Vagina (tissue), 2 donors: ENCODE data around the gene RFX2. TPM values are rescaled to one million over a fixed set of nuclear protein-coding genes. Genes with fewer than 3 reads are reported as not detected.
A peak's percentile ranks its signal among the peaks of the same experiment; 100 is the strongest.

Experiments
- DNase-seq, 2 donors: peaks; one replicate each; pipeline ENCODE4 v3.0.0-alpha.2; 2017; ENCODE audit errors: extremely low spot score in 2 of 2
- H3K27ac ChIP-seq: fragments of 200-600 bp; sonication (generic); one replicate; pipeline ENCODE4 v1.5.1; 2019
- H3K27me3 ChIP-seq: fragments of 200-600 bp; sonication (generic); one replicate; pipeline ENCODE4 v1.5.1; 2019
- H3K36me3 ChIP-seq, 2 donors: fragments of 200-600 bp; sonication (generic); one replicate each; pipeline ENCODE4 v1.5.1; 2017 to 2019
- H3K4me1 ChIP-seq: fragments of 200-600 bp; sonication (generic); one replicate; pipeline ENCODE4 v1.5.1; 2019
- H3K4me3 ChIP-seq, 2 donors: fragments of 200-600 bp; sonication (generic); 1 replicate in 1 of 2; 2 replicates in 1 of 2; pipeline ENCODE4 v1.5.1; 2016 to 2019
- H3K9me3 ChIP-seq: fragments of 200-600 bp; sonication (generic); one replicate; pipeline ENCODE4 v1.5.1; 2019
- POLR2A ChIP-seq, 2 donors: fragments of 450-650 bp; IDR thresholded peaks; one replicate each; pipeline ENCODE4 v1.6.1; 2017; ENCODE audit warnings: antibody characterized with exemption in 2 of 2, mild to moderate bottlenecking in 2 of 2, moderate library complexity in 2 of 2
- POLR2AphosphoS5 ChIP-seq, 2 donors: sonication (generic); formaldehyde crosslinking; IDR thresholded peaks; one replicate each; pipeline ENCODE4 v1.9.0; 2017; ENCODE audit warnings: antibody characterized with exemption in 2 of 2, mild to moderate bottlenecking in 2 of 2, low read depth in 1 of 2; ENCODE audit not compliant: insufficient read depth in 1 of 2
- intact Hi-C: fragments of 100-400 bp; cut with DNase I; formaldehyde crosslinking; loops from one replicate; pipeline ENCODE4 v1.15.1; 2023
- total RNA-seq: library from RNA; depleted of rRNA; stranded (reverse); fragments of >200 nt; gene quantifications from one replicate; pipeline ENCODE4 v1.2.3, GENCODE V29; 2016
- TF ChIP-seq, protein P1 (sequence below), 3 experiments: fragments of 450-650 bp in 2 of 3; fragments of 200-600 bp in 1 of 3; sonication (generic) in 1 of 3; IDR thresholded peaks; one replicate each; pipeline ENCODE4 v1.5.1; 2017 to 2019; ENCODE audit warnings: antibody characterized with exemption in 3 of 3, mild to moderate bottlenecking in 2 of 3, moderate library complexity in 2 of 3

Gene RFX2
- total RNA-seq, 1 donor from 2014 or later = 12.0 TPM

- no peaks in the 10 kb centered on the region for H3K36me3 ChIP-seq
- TF ChIP-seq, protein P1, sequence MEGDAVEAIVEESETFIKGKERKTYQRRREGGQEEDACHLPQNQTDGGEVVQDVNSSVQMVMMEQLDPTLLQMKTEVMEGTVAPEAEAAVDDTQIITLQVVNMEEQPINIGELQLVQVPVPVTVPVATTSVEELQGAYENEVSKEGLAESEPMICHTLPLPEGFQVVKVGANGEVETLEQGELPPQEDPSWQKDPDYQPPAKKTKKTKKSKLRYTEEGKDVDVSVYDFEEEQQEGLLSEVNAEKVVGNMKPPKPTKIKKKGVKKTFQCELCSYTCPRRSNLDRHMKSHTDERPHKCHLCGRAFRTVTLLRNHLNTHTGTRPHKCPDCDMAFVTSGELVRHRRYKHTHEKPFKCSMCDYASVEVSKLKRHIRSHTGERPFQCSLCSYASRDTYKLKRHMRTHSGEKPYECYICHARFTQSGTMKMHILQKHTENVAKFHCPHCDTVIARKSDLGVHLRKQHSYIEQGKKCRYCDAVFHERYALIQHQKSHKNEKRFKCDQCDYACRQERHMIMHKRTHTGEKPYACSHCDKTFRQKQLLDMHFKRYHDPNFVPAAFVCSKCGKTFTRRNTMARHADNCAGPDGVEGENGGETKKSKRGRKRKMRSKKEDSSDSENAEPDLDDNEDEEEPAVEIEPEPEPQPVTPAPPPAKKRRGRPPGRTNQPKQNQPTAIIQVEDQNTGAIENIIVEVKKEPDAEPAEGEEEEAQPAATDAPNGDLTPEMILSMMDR (IDR thresholded peaks at IDR 0.05) = no peak
- no peak for TF ChIP-seq POLR2A (IDR thresholded peaks at IDR 0.05)
- TF ChIP-seq POLR2AphosphoS5 (IDR thresholded peaks at IDR 0.05; ENCODE audit: insufficient read depth in 1 of 2, low read depth in 1 of 2) = no peak
- no peaks in the 10 kb centered on the region for H3K9me3 ChIP-seq
- DNase-seq = no peak
- intact Hi-C loops = no loop called here
- H3K4me1 ChIP-seq = peaks cover 64% of the 10 kb centered on the region
- H3K27me3 ChIP-seq = no peaks in the 10 kb centered on the region
- H3K4me3 ChIP-seq = no peak overlapping the region
- peak overlapping the region; percentile 76 for H3K27ac ChIP-seq
Observed at GRCh38 chr19:6100284-6100915, 9.9 kb downstream of the RFX2 start.

DNA sequence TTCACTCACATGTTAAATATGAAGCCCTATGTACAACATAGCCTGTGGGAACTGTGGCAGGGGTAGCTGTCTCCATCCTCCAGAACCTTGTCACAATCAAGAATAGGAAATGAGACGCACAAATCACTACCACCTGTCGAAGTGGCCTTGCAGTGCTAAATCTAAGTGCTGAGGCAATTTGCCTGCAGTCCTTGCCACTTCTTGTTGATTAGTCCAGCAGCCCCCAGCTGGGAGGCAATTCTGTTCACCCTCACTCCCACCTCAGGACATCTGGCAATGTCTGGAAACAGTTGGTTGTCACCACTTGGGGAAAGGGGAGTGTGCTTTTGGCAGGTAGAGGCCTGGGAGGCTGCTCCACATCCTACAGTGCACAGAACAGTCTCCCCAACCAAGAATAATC lies 10.7 kb downstream of the RFX2 start:
- DNase-seq = no peak
- H3K27me3 ChIP-seq = no peaks in the 10 kb centered on the region
- H3K36me3 ChIP-seq = no peaks in the 10 kb centered on the region
- no peaks in the 10 kb centered on the region for H3K9me3 ChIP-seq
- peaks cover 56% of the 10 kb centered on the region for H3K4me1 ChIP-seq
- H3K27ac ChIP-seq = peak overlapping the region; percentile 76
- intact Hi-C loops = no loop called here
- TF ChIP-seq POLR2AphosphoS5 (IDR thresholded peaks at IDR 0.05; ENCODE audit: insufficient read depth in 1 of 2, low read depth in 1 of 2) (no peak), POLR2A (IDR thresholded peaks at IDR 0.05) (no peak)
- TF ChIP-seq, protein P1 (IDR thresholded peaks at IDR 0.05) = no peak
- H3K4me3 ChIP-seq = no peak overlapping the region

DNA sequence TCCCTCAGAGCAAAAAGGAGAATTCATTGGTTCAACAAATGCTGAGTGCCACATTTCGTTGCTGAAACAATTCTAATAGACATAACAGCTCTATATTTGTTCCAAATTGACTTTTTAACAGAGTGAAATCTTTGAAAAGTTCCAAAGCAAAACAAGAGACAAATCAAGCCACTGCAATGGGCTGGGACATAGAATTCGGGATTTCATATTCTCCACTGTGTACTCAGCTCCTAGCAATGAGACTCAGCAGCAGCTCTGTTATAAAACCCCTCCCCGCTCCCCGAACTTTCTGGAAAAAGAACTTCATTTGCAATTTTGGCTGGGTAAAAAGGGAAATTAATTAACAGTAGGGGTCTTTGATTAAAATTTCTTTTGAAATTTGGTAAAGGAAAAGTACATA lies 11.3 kb downstream of the RFX2 start:
- Histone ChIP-seq H3K27ac (peak overlapping the region; percentile 76), H3K27me3 (no peaks in the 10 kb centered on the region), H3K36me3 (no peaks in the 10 kb centered on the region), H3K4me1 (peaks cover 50% of the 10 kb centered on the region), H3K4me3 (no peak overlapping the region), H3K9me3 (no peaks in the 10 kb centered on the region)
- no peak for DNase-seq
- intact Hi-C loops = no loop called here
- TF ChIP-seq POLR2AphosphoS5 (IDR thresholded peaks at IDR 0.05; ENCODE audit: insufficient read depth in 1 of 2, low read depth in 1 of 2) (no peak), POLR2A (IDR thresholded peaks at IDR 0.05) (no peak)

DNA sequence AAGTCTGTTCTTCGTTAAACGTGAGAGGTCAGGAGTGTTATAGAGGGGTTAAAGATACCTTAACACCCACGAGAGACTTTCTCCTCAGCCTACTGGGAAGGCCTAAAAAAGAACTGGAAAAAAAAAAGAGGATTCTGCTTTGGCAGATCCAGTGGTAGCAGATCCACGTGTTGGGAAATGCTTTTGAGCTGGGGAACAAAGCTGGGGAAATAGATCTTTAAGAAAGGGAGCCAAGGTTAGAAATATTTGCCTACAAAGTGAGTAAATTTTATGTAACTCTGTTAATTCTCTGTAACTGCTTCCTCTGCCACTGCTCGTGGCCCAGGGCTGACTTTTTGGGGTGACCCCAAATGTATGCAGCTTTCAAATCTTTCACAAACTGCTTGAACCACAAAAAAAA lies 11.7 kb downstream of the RFX2 start:
- Histone ChIP-seq H3K9me3 (no peaks in the 10 kb centered on the region), H3K36me3 (no peaks in the 10 kb centered on the region), H3K27ac (peak overlapping the region; percentile 76), H3K27me3 (no peaks in the 10 kb centered on the region), H3K4me1 (peaks cover 48% of the 10 kb centered on the region), H3K4me3 (no peak overlapping the region)
- intact Hi-C loops = no loop called here
- TF ChIP-seq POLR2AphosphoS5 (IDR thresholded peaks at IDR 0.05; ENCODE audit: insufficient read depth in 1 of 2, low read depth in 1 of 2) = no peak
- TF ChIP-seq POLR2A (IDR thresholded peaks at IDR 0.05) = no peak
- TF ChIP-seq, protein P1 (IDR thresholded peaks at IDR 0.05) = no peak
- no peak for DNase-seq

DNA sequence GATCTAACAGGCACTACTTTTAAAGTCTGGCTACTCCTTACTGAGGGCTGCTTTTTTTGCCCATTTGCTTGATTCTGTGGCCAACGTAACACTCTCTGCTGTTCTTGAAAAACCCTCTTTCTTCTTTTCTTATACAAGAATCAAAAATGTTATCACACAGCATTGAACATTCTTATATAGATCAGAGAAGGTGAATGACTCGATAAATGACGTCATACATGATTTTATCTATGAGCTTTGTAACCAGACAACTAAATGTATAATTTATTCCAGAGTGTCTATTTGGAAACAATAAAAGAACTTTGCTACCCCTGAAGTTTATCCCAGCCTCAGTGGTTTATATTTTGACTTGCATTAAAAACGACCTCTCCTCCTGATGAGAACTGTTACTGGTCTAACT lies 12.4 kb downstream of the RFX2 start:
- DNase-seq = no peak
- no peak overlapping the region for H3K4me3 ChIP-seq
- no peak for TF ChIP-seq POLR2AphosphoS5 (IDR thresholded peaks at IDR 0.05; ENCODE audit: insufficient read depth in 1 of 2, low read depth in 1 of 2)
- TF ChIP-seq POLR2A (IDR thresholded peaks at IDR 0.05) = no peak
- TF ChIP-seq, protein P1 (IDR thresholded peaks at IDR 0.05) = no peak
- peaks cover 46% of the 10 kb centered on the region for H3K4me1 ChIP-seq
- H3K9me3 ChIP-seq = no peaks in the 10 kb centered on the region
- H3K27me3 ChIP-seq = no peaks in the 10 kb centered on the region
- no peaks in the 10 kb centered on the region for H3K36me3 ChIP-seq
- intact Hi-C loops = no loop called here
- H3K27ac ChIP-seq = peak overlapping the region; percentile 76
